ENCODE measurements around the gene PDZD7.

DNA sequence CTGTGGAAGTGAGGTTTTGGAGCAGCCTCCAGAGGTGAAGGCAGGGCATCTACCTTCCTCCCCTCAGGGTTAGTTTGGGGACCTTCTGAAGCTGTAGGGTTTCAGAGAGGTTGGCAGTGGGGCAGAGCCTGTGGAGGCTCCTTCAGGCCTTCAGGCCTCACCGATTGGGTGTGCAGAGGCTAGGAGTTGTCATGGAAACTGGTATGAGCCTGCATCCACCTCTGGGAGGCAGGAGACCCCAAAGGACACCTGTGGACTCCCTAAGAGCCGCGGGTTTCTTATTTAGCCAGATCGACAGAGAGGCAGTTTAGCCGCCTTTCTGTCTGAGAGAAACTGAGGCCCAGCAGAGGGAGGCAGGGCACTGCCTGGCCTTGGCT is 29.3 kb downstream of the PDZD7 start:
- TF ChIP-seq POLR2A (IDR thresholded peaks at IDR 0.05; ENCODE audit: extremely low read depth, insufficient read length) (no peak), CTCF (IDR thresholded peaks at IDR 0.05; ENCODE audit: low read depth, low read length) (no peak)

Data from NB4 (cell line).